ENCODE results near the gene SIT1. TPM values are rescaled to one million over a fixed set of nuclear protein-coding genes. Genes with fewer than 3 reads are reported as not detected.
"Not testable (repeated sequence)": the region's sequence is repeated elsewhere in the genome, so short reads cannot be mapped to it uniquely, and the experiment has no call there.

The SIT1 gene
- total and polyA plus RNA-seq, 7 donors, result 0.81 to 15.9 (median 1.3) TPM; not detected in 3

GRCh38 chr9:35639631-35640030, 11.1 kb downstream of the SIT1 start:
- Histone ChIP-seq H3K4me3 (no peak overlapping the region), H3K4me1 (no peaks in the 10 kb centered on the region), H3K27ac (no peak overlapping the region), H3K27me3 (no peaks in the 10 kb centered on the region), H3K36me3 (no peaks in the 10 kb centered on the region), H3K9me3 (no peaks in the 10 kb centered on the region)
- TF ChIP-seq EP300 (IDR thresholded peaks at IDR 0.05), result no peak
- no peak for TF ChIP-seq CTCF (IDR thresholded peaks at IDR 0.05)
- TF ChIP-seq POLR2AphosphoS5 (IDR thresholded peaks at IDR 0.05), result no peak
- intact Hi-C loops (cut with DNase I), result loop anchor here (10.0 kb wide), 1 partner anchor 245 kb away; no protein-coding TSS in a partner anchor
- 90 to 92% methylated on average over 1 of the region's 1 CpG for WGBS, 2 donors
- DNase-seq, result no peak

- 45 to 64% methylated on average over 1 of the region's 1 CpG for WGBS, 2 donors
- H3K36me3 ChIP-seq; H3K27ac ChIP-seq; DNase-seq; intact Hi-C loops (cut with DNase I); H3K9me3 ChIP-seq; H3K4me3 ChIP-seq; H3K27me3 ChIP-seq; H3K4me1 ChIP-seq: not testable (repeated sequence)
Observed at GRCh38 chr9:35639225-35639624, 11.5 kb downstream of the SIT1 start.

- H3K27me3 ChIP-seq; H3K4me3 ChIP-seq; H3K9me3 ChIP-seq; H3K4me1 ChIP-seq; H3K36me3 ChIP-seq; intact Hi-C loops (cut with DNase I); H3K27ac ChIP-seq: not testable (repeated sequence)
- DNase-seq, result peak; percentile 13
- 50 to 81% methylated on average over 7 of the region's 8 CpGs for WGBS, 2 donors
Observed at GRCh38 chr9:35638751-35639150, 12.0 kb downstream of the SIT1 start.

GRCh38 chr9:35637427-35637955, 13.2 kb downstream of the SIT1 start:
- H3K4me3 ChIP-seq; H3K27ac ChIP-seq; H3K36me3 ChIP-seq; H3K27me3 ChIP-seq; intact Hi-C loops (cut with DNase I); H3K4me1 ChIP-seq; H3K9me3 ChIP-seq: not testable (repeated sequence)
- peak; percentile 36 for DNase-seq
- WGBS, 2 donors, result 94 to 96% methylated on average over 9 of the region's 9 CpGs

- H3K27me3 ChIP-seq; H3K36me3 ChIP-seq; H3K4me3 ChIP-seq; H3K9me3 ChIP-seq; intact Hi-C loops (cut with DNase I); DNase-seq; H3K4me1 ChIP-seq: not testable (repeated sequence)
- peak overlapping the region in 2 of 4 donors; percentile 7 to 22 for H3K27ac ChIP-seq
- 91 to 95% methylated on average over 6 of the region's 6 CpGs for WGBS, 2 donors
Observed at GRCh38 chr9:35636877-35637246, 13.9 kb downstream of the SIT1 start.

GRCh38 chr9:35636135-35636876, 14.4 kb downstream of the SIT1 start:
- TF ChIP-seq CTCF (IDR thresholded peaks at IDR 0.05), result no peak
- no peak for TF ChIP-seq POLR2AphosphoS5 (IDR thresholded peaks at IDR 0.05)
- TF ChIP-seq EP300 (IDR thresholded peaks at IDR 0.05), result no peak
- no peak for TF ChIP-seq POLR2A (IDR thresholded peaks at IDR 0.05)
- Histone ChIP-seq H3K9me3 (no peaks in the 10 kb centered on the region), H3K36me3 (no peaks in the 10 kb centered on the region), H3K27me3 (no peaks in the 10 kb centered on the region), H3K4me1 (no peaks in the 10 kb centered on the region), H3K4me3 (no peak overlapping the region), H3K27ac (peak overlapping the region in 2 of 4 donors; percentile 22 to 25)
- intact Hi-C loops (cut with DNase I), result no loop called here
- peak; percentile 41 for DNase-seq
- 82 to 83% methylated on average over 9 of the region's 9 CpGs for WGBS, 2 donors

- DNase-seq, result no peak
- no peaks in the 10 kb centered on the region for H3K4me1 ChIP-seq
- H3K36me3 ChIP-seq, result no peaks in the 10 kb centered on the region
- H3K27ac ChIP-seq, result peak overlapping the region in 1 of 4 donors; percentile 25
- no peak overlapping the region for H3K4me3 ChIP-seq
- TF ChIP-seq POLR2AphosphoS5 (IDR thresholded peaks at IDR 0.05) (no peak), EP300 (IDR thresholded peaks at IDR 0.05) (no peak), POLR2A (IDR thresholded peaks at IDR 0.05) (no peak)
- intact Hi-C loops (cut with DNase I), result no loop called here
- H3K27me3 ChIP-seq, result no peaks in the 10 kb centered on the region
- H3K9me3 ChIP-seq, result no peaks in the 10 kb centered on the region
Observed at GRCh38 chr9:35635730-35636129, 15.0 kb downstream of the SIT1 start.

All from sigmoid colon (tissue), 7 donors.